ENCODE results near the gene KANSL2. TPM values are rescaled to one million over a fixed set of nuclear protein-coding genes. Genes with fewer than 3 reads are reported as not detected.
"Not testable (repeated sequence)": the region's sequence is repeated elsewhere in the genome, so short reads cannot be mapped to it uniquely, and the experiment has no call there.

Gene KANSL2
- total and polyA plus RNA-seq, 2 donors (not counting 1 experiment from before 2014, with no cell fraction given) = 47.3 to 64.6 TPM

DNA sequence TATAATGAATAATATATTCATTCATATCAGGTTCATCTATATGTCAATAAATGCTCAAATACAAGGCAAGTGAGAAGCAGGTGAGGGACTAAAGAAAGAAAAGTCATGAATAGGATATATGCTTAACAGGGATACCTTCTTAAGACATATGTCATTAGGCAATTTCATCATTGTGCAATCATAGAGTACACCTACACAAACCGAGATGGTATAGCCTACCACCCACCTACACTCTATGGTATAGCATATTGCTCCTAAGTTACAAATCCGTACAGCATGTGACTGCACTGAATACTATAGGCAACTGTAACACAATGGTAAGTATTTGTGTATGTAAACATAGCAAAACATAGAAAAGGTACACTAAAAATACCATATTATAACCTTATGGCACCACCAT lies 39.0 kb downstream of the KANSL2 start:
- H3K4me3 Mint-ChIP-seq = no peak overlapping the region
- Histone ChIP-seq H3K27ac (ENCODE audit: low read length in 2 of 2) (no peak overlapping the region), H3K9me3 (ENCODE audit: control extremely low read depth in 1 of 3, control insufficient read depth in 2 of 3, insufficient read depth in 1 of 3, low read length in 2 of 3) (peaks cover 0 to 12% (median 4%) of the 10 kb centered on the region in 3 donors), H2AFZ (ENCODE audit: insufficient read depth, low read depth, low read length, poor library complexity, severe bottlenecking) (no peak overlapping the region), H3K79me2 (ENCODE audit: control insufficient read depth, insufficient read depth, low read length) (no peaks in the 10 kb centered on the region), H3K27me3 (replicated peaks in 1 of 4; ENCODE audit: control extremely low read depth in 1 of 4, control insufficient read depth in 3 of 4, insufficient read depth in 4 of 4, low read length in 3 of 4) (no peaks in the 10 kb centered on the region), H3K9ac (ENCODE audit: low read length) (no peak overlapping the region), H3K4me2 (replicated peaks; ENCODE audit: low read depth, low read length, poor library complexity, severe bottlenecking) (no peak overlapping the region), H4K20me1 (ENCODE audit: control insufficient read depth, insufficient read depth, low read length, poor library complexity, severe bottlenecking) (no peaks in the 10 kb centered on the region), H3K4me1 (ENCODE audit: control insufficient read depth in 2 of 2, insufficient read depth in 2 of 2, low read length in 2 of 2) (no peaks in the 10 kb centered on the region), H3K36me3 (replicated peaks in 1 of 2; ENCODE audit: control extremely low read depth in 1 of 2, control insufficient read depth in 1 of 2, extremely low read depth in 1 of 2, insufficient read depth in 2 of 2, low read length in 1 of 2) (peaks cover 3 to 22% of the 10 kb centered on the region in 2 experiments), H3K4me3 (ENCODE audit: control extremely low read depth in 1 of 5, extremely low read depth in 1 of 5, insufficient read depth in 1 of 5, low read depth in 2 of 5, low read length in 4 of 5) (no peak overlapping the region)
- H3K9me3 Mint-ChIP-seq (ENCODE audit: insufficient read depth) = no peaks in the 10 kb centered on the region
- DNase-seq (no peak), ATAC-seq (ENCODE audit: low read depth) (no peak)
- H3K27me3 Mint-ChIP-seq = no peaks in the 10 kb centered on the region
- WGBS (ENCODE audit: insufficient coverage) = no CpG with 5 or more reads among the region's 2 CpGs
- H3K4me1 Mint-ChIP-seq = no peaks in the 10 kb centered on the region
- no peak overlapping the region for H3K27ac Mint-ChIP-seq
- CTCF ChIA-PET = interaction anchor here (0.6 kb wide), 1 partner anchor 31 kb away, joined by 3 read pairs; no protein-coding TSS in a partner anchor
- intact Hi-C loops (cut with micrococcal nuclease) = no loop called here
- TF ChIP-seq EZH2 (IDR thresholded peaks at IDR 0.05; ENCODE audit: borderline replicate concordance, insufficient read depth, low read depth, low read length, poor library complexity, severe bottlenecking) = no peak
- TF ChIP-seq, protein P1, sequence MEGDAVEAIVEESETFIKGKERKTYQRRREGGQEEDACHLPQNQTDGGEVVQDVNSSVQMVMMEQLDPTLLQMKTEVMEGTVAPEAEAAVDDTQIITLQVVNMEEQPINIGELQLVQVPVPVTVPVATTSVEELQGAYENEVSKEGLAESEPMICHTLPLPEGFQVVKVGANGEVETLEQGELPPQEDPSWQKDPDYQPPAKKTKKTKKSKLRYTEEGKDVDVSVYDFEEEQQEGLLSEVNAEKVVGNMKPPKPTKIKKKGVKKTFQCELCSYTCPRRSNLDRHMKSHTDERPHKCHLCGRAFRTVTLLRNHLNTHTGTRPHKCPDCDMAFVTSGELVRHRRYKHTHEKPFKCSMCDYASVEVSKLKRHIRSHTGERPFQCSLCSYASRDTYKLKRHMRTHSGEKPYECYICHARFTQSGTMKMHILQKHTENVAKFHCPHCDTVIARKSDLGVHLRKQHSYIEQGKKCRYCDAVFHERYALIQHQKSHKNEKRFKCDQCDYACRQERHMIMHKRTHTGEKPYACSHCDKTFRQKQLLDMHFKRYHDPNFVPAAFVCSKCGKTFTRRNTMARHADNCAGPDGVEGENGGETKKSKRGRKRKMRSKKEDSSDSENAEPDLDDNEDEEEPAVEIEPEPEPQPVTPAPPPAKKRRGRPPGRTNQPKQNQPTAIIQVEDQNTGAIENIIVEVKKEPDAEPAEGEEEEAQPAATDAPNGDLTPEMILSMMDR (IDR thresholded peaks at IDR 0.05) = no peak
- POLR2A ChIA-PET = no interaction called here

DNA sequence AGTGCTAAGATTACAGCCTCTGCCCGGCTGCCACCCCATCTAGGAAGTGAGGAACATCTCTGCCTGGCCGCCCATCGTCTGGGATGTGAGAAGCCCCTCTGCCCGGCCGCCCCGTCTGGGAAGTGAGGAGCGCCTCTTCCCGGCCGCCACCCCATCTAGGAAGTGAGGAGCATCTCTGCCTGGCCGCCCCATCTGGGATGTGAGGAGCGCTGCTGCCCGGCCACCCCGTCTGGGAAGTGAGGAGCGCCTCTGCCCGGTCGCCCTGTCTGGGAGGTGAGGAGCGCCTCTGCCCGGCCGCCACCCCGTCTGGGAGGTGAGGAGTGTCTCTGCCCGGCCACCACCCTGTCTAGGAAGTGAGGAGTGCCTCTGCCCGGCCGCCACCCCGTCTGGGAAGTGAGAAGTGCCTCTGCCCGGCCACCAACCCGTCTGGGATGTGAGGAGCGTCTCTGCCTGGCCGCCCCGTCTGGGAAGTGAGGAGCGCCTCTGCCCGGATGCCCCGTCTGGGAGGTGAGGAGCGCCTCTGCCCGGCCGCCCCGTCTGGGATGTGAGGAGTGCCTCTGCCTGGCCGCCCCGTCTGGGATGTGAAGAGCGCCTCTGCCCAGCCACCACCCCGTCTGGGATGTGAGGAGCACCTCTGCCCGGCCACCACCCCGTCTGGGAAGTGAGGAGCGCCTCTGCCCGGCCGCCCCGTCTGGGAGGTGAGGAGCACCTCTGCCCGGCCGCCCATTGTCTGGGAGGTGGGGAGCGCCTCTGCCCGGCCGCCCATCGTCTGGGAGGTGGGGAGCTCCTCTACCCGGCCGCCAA lies 40.1 kb downstream of the KANSL2 start:
- POLR2A ChIA-PET; intact Hi-C loops (cut with micrococcal nuclease); H3K9me3 Mint-ChIP-seq (ENCODE audit: insufficient read depth): not testable (repeated sequence)

More for the DNA sequence above, 40.1 kb downstream of the KANSL2 start:
- not testable (repeated sequence) for H3K4me1 ChIP-seq (ENCODE audit: control insufficient read depth in 2 of 2, insufficient read depth in 2 of 2, low read length in 2 of 2); H4K20me1 ChIP-seq (ENCODE audit: control insufficient read depth, insufficient read depth, low read length, poor library complexity, severe bottlenecking); DNase-seq; H3K4me1 Mint-ChIP-seq; H3K79me2 ChIP-seq (ENCODE audit: control insufficient read depth, insufficient read depth, low read length); H3K27ac Mint-ChIP-seq; H3K4me2 ChIP-seq (replicated peaks; ENCODE audit: low read depth, low read length, poor library complexity, severe bottlenecking); H3K27me3 Mint-ChIP-seq; H2AFZ ChIP-seq (ENCODE audit: insufficient read depth, low read depth, low read length, poor library complexity, severe bottlenecking); ATAC-seq (ENCODE audit: low read depth); H3K4me3 Mint-ChIP-seq; H3K27ac ChIP-seq (ENCODE audit: low read length in 2 of 2); H3K27me3 ChIP-seq (replicated peaks in 1 of 4; ENCODE audit: control extremely low read depth in 1 of 4, control insufficient read depth in 3 of 4, insufficient read depth in 4 of 4, low read length in 3 of 4); H3K4me3 ChIP-seq (ENCODE audit: control extremely low read depth in 1 of 5, extremely low read depth in 1 of 5, insufficient read depth in 1 of 5, low read depth in 2 of 5, low read length in 4 of 5); H3K9ac ChIP-seq (ENCODE audit: low read length)
- H3K9me3 ChIP-seq (ENCODE audit: control extremely low read depth in 1 of 3, control insufficient read depth in 2 of 3, insufficient read depth in 1 of 3, low read length in 2 of 3) = peaks cover 0 to 16% (median 4%) of the 10 kb centered on the region in 3 donors
- peaks cover 3 to 18% of the 10 kb centered on the region in 2 experiments for H3K36me3 ChIP-seq (replicated peaks in 1 of 2; ENCODE audit: control extremely low read depth in 1 of 2, control insufficient read depth in 1 of 2, extremely low read depth in 1 of 2, insufficient read depth in 2 of 2, low read length in 1 of 2)
- CTCF ChIA-PET = interaction anchor here (0.6 kb wide), 1 partner anchor 32 kb away, joined by 3 read pairs; no protein-coding TSS in a partner anchor
- 95% methylated on average over 50 of the region's 54 CpGs for WGBS (ENCODE audit: insufficient coverage)
